Activated CD4-positive, alpha-beta T cell treated with anti-CD3 and anti-CD28 coated beads, Interleukin-2, amount 50 U/mL, for 48 hours (primary cell): ENCODE data around the gene ASB16.
"Not testable (repeated sequence)": the region's sequence is repeated elsewhere in the genome, so short reads cannot be mapped to it uniquely, and the experiment has no call there.

Experiments
- DNase-seq, 2 experiments: peaks; one replicate each; pipeline ENCODE4 v3.0.0-alpha.2; 2020

ASB16 gene

GRCh38 chr17:44147812-44148211 is 22.7 kb upstream of the ASB16 start:
- DNase-seq: no peak

DNA sequence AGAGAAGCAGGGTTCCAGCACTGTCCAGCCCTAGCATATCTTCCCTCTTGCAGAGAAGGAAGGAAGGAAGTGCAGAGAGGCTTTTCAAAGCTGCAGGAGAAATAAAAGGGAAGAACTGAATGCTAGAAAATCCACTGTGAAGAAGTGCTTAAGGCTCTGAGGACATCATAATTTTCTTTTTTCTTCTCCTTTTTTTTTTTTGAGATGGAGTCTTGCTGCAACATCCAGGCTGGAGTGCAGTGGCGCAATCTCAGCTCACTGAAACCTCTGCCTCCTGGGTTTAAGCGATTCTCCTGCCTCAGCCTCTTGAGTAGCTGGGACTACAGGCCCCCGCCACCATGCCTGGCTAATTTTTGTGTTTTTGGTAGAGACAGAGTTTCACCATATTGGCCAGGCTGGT is 21.4 kb upstream of the ASB16 start:
- DNase-seq: not testable (repeated sequence)

DNA sequence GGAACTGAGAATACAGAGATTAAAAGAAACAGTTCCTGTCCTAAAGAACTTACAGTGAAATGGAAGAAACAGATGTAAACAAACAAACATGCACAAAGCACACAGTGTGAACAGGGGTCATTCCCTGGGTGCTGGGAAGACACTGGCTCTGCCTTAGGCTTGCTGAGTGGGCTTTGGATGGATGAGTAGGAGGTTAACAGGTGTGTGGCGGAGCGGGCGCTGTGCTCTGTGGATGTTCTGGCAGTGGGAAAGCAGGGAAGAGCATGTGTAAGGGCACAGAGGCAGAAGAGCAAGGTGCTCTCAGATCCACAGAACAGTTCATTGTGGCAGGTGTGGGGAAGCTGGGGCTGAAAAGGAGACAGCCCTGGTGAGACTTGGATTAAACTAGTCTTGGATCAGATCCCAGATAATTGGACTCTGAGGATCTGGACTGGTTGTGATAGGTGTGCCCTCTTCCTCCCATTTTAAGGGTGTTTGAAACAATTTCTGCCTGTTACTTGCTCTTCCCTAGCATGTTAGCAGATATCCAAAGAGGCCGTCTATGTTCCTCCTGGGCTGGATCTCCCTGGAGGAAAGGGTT is 20.7 kb upstream of the ASB16 start:
- no peak for DNase-seq

DNA sequence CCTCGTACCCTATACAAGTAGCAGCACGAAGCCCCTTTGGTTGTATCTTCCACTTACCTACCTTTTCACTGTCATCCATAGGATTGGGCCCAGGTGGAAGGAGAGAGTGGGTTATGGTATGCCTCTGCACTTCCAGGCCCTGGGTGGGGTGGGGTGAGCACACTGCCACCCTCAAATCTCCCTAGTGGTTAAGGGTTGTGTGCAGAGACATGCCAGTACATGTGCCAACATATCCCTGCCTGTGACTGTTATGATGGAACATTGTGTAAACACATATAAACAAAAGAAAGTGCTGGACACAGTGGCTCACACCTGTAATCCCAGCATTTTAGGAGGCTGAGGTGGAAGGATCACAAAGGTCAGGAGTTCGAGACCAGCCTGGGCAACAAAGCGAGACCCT is 17.6 kb upstream of the ASB16 start:
- DNase-seq: no peak

DNA sequence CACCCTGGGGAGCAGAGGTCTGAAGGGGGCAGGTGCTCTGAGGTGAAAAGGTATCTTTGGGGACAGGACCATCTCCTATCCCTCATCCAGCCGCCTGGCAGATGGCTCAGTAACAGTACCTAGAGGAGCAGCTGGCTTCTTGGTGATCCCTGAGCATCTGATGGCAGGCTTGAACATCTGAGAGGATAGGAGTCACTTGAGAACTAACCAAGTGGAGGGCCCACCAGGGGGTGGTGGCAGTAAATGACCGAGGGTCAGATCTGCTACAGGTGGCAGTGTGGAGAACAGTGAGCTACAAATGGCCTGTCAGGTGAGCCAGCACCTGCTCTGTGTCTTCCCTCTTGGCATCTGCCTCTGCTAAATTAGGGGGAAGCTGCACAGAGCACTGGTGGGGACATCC is 15.0 kb upstream of the ASB16 start:
- DNase-seq: no peak

- DNase-seq: peak in 1 of 2 experiments; percentile 29
These were observed 10.8 kb upstream of the ASB16 start for GRCh38 chr17:44159519-44160210.

- DNase-seq: no peak
These were observed 6.0 kb upstream of the ASB16 start for GRCh38 chr17:44164476-44164875.

GRCh38 chr17:44167181-44167861 is 3.2 kb upstream of the ASB16 start:
- DNase-seq: no peak

DNA sequence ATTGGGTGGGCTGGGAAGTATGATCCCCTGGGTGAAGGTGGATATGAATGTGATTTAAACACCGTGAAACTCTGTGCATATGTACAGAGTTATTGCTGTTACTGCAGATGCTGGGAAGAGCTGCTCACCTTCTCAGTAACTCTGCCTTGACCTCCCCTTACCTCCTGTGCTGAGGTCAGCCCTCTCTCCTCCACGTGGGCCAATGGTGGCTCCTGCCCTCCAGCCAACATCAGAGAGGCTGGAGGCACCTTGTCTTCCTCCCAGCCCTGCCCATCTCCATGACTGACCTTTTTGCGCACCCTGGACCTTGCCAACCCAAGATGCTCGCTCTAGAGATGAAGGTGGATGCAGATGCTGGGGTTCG is 387 bp upstream of the ASB16 start:
- no peak for DNase-seq

DNA sequence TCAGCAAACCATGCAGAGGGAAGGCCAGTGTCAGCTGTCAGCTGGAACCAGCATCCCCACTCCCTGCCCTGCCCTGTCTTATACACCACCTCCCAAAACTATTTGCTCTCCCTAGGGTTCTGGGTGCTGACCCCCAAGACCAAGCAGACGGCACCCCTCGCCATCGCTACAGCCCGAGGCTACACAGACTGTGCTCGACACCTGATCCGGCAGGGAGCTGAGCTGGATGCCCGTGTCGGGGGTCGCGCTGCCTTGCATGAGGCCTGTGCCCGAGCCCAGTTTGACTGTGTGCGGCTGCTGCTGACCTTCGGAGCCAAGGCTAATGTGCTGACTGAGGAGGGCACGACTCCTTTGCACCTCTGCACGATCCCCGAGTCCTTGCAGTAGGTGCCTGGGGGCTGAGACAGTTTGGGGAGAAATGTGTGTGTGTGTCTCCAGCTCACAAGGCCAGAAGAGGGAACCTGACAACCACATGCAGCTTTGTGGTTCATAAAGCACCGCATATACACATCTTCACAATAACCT is 1.5 kb downstream of the ASB16 start:
- DNase-seq: no peak

GRCh38 chr17:44174427-44174826 is 3.9 kb downstream of the ASB16 start:
- DNase-seq: no peak

- no peak for DNase-seq
These were observed 5.8 kb downstream of the ASB16 start for GRCh38 chr17:44176257-44176656.

DNA sequence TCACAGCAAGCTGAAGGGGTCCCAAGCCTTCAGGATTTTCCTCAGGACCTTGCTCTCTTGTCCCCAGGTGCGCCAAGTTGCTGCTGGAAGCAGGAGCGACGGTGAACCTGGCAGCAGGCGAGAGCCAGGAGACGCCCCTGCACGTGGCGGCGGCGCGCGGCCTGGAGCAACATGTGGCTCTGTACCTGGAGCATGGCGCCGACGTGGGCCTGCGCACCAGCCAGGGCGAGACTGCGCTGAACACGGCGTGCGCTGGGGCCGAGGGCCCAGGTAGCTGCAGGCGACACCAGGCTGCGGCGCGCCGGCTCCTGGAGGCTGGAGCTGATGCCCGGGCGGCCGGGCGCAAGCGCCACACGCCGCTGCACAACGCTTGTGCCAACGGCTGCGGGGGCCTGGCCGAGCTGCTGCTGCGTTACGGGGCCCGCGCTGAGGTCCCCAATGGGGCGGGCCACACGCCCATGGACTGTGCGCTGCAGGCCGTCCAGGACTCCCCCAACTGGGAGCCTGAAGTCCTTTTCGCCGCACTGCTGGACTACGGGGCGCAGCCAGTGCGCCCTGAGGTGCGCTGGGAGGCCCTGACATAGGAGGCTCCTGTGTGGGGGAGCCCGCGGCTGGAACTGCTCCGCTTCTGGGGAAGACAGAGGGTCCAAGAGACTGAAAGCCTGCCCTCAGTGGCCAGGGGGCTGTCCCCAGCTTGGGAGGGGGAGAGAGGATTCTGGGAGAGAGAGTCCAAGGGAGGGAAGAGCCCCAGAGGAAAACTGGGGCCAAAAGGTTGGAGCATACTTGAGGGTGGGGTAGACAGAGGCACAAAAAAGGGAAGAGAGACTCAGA is 6.4 kb downstream of the ASB16 start:
- no peak for DNase-seq

GRCh38 chr17:44177640-44178039 is 7.1 kb downstream of the ASB16 start:
- DNase-seq: no peak

GRCh38 chr17:44178133-44178532 is 7.6 kb downstream of the ASB16 start:
- no peak for DNase-seq

- DNase-seq: no peak
These were observed 12.5 kb downstream of the ASB16 start for GRCh38 chr17:44183024-44183423.

GRCh38 chr17:44184212-44184810 is 13.8 kb downstream of the ASB16 start:
- no peak for DNase-seq

DNA sequence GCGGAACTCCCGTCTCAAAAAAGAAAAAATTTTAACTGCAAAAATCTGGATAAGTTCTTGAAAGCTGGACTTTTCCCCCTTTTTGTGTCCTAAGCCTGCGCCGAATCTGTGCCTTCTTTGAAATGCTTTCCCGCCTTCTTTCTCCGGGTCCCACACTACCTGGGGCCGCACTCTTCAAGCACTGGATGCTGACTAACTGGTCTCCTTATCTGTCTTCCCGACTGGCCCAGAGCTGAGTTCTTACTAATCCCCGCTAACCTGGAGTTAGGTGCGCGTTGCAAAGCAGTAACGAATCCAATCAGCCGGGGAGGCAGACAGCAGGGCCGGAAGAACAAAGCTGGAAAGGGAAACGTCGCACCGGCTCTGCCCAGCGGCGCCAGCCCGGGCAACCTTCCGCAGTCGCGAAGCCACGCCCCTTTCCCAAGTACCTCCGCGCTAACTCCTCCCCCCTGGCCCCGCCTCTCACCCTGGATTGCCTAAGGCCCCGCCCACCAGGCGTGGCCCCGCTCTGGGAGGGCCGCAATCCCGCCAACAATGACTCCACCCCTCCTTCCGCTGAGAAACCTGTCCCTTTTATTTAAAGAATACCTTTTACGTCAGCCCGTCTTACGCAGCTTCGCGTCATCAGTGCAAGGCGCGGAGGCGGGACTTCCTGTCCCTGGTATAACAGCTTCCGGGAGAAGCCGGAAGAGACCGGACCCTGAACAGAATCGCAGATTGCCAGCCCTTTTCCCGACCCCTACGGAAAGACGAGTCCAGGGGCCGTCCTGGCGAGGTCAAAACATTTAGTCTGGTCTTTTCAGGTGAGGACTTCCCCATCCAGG is 16.0 kb downstream of the ASB16 start, which contains the start of gene TMUB2:
Gene TMUB2 (plus strand): TSS at position 666 of the 824 bp plus-strand sequence. CDS start 737 bp downstream, outside the sequence.
- DNase-seq: peak; percentile 100

GRCh38 chr17:44187131-44187899 is 16.8 kb downstream of the ASB16 start:
- DNase-seq: no peak

DNA sequence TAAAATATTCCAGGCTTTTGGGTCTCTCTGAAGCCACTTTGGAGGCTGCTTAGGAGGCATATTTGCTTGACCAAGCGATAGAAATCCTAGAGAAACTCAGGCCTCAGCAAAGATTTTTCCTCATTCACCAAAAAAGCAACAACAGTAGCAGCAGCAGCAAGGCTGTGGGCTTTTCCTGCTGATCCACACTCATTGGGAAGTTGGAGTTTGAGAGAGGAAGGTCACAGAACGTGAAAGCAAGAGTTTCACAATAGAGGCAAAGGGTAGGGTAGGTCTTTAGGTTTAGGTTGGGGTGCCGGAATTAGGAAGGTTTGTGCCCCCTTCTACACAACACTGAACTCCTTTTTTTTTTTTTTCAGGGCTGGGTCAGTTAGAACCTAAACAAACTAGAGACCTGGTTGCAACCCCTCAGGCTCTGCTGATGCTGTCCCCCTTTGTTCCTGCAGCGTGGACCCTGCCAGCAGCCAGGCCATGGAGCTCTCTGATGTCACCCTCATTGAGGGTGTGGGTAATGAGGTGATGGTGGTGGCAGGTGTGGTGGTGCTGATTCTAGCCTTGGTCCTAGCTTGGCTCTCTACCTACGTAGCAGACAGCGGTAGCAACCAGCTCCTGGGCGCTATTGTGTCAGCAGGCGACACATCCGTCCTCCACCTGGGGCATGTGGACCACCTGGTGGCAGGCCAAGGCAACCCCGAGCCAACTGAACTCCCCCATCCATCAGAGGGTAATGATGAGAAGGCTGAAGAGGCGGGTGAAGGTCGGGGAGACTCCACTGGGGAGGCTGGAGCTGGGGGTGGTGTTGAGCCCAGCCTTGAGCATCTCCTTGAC is 18.3 kb downstream of the ASB16 start:
- no peak for DNase-seq
